EH (cell line): ENCODE data around the gene TMEM138.

ENCODE experiments used
- DNase-seq: peaks from one replicate; pipeline ENCODE4 v3.0.0-alpha.2; 2015; ENCODE audit warnings: low read depth

The TMEM138 gene

DNA sequence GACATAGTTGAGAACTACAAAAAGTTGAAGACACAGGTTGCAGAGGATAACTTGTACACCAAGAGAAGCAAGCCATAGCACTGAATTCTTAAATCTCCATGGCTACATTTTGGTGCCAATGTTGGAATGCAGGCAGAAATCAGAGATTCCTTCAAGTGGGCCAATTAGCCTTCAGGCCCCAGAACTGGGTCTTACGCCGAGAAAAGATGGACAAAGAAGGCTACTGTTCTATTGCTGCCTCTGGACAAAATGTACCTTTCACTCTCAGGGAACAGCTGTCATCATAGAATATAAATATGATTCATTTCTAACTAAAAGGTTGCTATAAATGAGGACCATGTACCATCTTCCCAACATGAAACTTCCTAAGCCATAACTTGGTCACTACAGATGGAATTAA, 43.9 kb downstream of the TMEM138 start:
- no peak for DNase-seq

DNA sequence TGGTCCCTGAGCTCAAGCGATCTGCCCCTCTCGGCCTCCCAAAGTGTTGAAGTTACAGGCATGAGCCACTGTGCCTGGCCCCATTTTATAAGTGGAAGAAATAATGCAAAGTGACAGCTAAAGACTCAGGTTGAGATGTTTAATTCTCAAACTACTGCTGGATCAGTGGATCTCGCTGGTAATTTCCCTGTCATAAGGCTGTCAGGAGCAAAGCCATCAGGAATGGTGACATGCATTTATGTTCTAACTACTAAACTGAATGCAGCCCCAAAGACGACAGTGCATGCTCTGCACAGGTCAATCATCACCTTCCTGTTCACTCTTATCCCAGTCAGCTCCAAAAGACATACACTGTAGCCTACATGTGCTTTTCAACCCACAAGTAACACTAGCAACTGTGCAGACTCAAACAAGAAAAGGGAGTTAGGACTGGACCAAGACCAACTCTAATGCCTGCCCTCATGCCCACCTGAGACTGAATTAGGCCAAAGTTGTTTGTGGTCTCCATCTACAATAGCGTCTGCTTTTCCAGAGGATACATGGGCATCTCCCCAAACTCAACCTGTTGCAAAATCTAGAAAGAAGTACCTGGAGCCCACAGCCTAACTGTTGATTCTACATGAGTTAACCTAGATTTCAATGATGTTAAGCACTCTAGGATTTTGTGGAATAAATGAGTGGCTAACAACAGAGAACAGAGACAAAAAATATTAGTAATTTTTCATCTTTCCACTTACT, 45.0 kb downstream of the TMEM138 start:
- no peak for DNase-seq

DNA sequence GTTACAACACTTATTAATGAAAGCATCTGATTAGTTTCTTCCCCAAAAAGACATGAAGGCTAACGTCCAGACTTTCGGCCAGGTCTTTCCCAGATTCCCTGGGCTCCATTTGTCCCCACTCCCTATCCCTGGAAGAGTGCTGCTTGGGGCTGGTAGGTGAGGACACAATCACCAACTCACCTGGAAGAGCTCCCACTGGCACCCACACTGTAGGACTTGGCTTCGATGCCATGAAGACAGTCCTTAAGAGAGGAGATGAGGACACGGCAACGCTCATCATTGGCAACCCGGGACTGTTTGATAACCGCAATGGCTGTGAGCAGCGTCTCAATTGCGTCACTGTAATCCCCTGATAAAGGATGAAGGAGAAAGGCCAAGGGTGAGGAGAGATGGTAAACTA, 49.4 kb downstream of the TMEM138 start:
- DNase-seq: no peak

DNA sequence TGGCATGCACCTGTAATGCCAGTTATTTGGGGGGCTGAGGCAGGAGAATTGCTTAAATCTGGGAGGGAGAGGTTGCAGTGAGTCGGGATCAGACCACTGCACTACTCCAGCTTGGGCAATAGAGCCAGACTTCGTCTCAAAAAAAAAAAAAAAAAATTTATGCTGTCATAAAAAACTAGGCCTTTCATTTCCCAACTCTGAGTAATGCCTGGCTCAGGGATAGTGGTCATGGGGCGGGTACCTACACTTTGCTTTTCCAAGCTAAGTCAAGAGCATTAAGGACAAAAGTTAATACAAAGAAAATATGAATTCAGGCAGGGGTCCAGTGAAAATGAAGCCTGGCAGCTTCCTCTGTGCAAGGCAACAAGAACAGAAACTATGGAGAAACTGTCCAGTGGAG, 51.3 kb downstream of the TMEM138 start:
- peak; percentile 21 for DNase-seq

DNA sequence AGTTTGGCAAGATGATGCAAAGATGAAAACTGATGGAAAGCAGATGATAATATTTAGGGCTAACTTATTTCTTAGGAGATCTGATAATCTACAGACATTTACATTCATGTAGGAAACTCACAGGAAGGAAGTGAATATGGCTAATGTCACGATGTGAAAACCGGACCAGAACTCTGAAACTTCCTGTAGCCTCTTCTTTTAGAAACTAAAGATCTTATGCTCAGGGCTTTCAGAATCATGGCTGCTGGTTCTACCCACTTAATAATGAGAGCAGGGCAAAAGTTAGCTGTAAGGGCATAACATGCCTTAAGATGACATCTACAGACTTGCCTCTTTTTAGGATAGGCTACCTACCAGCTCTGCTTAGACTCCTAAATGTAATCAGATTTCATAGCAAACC, 52.4 kb downstream of the TMEM138 start:
- DNase-seq: no peak

DNA sequence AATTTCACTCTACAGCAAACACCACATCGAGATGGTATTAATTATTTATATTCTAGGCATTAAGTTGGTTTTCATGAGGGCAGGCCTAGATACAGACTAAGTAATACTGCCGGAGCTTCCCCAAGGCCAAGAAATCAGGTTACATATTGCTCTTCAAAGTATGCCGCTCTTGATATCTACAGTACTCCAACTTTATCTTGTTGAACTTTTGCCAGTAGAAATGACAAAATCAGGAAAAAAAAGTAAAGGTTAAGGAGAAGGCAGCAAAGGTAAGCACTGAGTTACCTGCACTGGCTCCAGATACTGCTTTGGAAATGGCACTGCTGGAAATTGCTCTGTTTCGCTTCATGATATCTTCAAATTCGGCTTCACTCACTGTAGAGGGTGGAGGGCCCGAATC, 53.2 kb downstream of the TMEM138 start:
- no peak for DNase-seq

DNA sequence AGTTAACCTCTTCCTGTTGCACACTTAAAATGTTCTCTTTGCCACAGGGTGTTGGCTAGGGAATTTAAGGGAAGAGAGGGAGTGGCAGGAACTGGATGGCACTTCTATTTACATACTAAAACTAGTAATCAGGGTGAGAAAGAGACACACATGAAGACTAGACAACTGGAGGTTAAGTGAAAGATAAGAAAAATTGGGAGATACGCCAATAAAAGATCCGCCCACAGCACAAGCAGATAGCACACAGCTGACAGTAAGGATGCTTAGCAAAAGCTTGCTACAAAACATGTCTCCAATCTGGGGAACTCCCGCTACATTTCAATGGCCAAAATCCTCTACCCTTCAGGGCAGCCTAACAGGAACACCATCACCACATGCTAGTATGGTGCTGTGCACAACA, 54.8 kb downstream of the TMEM138 start:
- no peak for DNase-seq

DNA sequence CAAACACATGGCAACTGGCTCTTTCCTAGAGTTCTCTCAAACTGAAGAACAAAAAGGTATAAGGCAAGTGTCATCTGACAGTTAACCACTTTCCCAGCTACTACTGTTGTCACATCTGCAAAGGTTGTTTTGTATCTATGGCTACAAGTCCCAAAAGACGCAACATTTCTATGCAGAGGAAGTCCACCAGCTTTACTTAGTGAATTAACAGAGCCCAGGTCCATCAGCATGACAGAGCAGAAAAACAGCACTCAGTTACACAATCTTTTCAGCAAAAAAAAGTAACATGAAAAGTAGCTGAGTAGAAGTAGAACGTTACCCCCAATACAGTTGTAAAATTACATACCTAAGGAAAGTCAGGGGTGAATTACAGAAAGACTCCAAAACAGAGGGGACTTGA, 55.5 kb downstream of the TMEM138 start:
- no peak for DNase-seq

DNA sequence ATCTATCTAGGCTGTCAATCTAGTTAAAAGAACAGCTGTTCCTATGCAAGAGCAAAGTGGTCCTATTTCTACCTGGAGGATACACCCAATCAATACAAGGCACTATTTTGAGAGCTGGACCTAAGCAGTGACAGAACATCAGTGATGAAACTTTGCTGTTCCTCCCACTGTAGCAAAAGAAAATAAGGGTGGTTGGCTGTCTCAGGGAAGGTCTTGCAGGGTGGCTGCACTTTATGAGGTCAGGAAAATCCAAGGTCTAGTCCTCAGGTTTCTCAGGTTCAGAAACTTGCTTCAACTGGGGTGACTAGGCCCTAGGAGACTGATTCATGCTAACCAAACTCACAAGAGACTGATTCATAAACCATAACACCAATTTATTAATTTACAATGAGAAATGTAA, 56.0 kb downstream of the TMEM138 start:
- DNase-seq: no peak
